Stimulated activated naive CD4-positive, alpha-beta T cell treated with Interleukin-2 at 50 U/mL for 16 hours (primary cell): ENCODE results near the gene SGF29.
"Not testable (repeated sequence)": the region's sequence is repeated elsewhere in the genome, so short reads cannot be mapped to it uniquely, and the experiment has no call there.

ENCODE experiments used
- DNase-seq: peaks from one replicate; lab custom pipeline; 2025; lab: John Stamatoyannopoulos, UW

SGF29 gene

DNA sequence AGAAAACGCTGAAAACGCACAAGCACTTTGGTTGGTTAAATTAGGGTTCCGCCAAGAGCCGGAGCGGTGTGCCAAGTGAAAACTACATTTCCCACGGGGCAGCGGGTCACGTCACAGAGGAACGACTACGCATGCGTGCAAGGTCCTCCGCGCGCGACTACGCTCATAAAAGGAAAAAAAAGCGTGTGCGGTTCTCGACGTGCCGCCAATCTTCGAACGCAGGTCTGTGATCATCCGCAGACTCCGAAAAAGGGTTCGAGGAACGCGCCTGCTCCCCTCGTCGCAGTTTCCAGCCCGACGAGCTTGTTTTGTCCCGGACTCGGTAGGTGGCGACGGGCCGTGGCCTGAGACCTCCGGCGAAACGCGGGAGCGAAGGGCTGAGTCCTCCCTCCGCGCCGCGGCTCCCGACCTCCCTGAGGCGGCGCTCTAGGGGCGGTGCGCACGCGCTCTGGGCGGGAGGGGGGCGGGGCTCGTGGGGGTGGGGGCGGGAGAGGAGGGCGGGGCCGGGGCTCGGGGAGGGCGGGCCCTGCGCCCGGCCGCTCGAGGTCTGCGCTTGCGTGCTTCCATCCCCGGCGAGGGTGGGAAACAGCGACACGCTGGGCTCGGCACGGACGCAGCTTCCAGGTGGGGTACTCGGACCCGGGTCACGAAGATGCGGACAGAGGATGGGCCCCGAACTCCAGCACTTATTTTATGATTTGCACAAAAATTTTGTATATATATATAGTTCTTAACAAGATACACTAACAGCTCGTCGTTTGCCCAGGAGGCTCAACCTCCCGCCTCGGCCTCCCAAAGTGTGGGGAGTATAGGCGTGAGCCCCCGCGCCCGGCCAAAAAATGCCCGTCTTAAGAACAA lies at the start of gene SGF29:
TSS of gene SGF29 (plus strand) at position 145 of the 858 bp plus-strand sequence. CDS start 27,150 bp downstream, outside the sequence.
- peak; percentile 89 for DNase-seq

DNA sequence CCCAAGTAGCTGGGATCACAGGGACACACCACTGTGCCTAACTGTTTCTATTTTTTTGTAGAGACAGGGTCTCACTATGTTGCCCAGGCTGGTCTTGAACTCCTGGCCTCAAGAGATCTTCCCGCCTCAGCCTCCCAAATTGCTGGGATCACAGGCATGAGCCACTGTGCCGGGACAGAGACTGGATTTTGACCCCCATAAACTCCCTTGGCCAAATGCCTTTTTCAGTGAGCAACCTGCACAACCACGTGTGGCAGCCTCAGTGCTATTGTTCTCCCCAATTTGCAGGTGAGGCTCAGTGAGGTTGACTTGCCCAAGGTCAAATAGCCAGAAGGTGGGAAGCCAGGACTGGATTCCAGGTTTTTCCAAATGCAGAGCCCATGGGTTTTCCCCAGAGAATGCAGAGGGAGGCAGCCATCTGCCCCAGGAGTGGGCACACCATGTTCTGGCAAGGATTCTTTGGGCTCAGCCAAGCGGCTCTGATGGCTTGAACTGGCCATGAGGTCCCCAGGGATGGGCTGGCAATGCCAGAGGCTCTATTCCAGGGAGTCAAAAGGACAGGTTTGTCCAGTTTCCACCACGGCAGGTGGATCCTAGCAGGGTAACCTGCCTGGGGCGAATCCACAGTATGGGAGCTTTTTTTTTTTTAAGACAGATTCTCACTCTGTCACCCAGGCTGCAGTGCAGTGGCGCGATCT lies 48.9 kb upstream of the SGF29 start:
- DNase-seq, result no peak

DNA sequence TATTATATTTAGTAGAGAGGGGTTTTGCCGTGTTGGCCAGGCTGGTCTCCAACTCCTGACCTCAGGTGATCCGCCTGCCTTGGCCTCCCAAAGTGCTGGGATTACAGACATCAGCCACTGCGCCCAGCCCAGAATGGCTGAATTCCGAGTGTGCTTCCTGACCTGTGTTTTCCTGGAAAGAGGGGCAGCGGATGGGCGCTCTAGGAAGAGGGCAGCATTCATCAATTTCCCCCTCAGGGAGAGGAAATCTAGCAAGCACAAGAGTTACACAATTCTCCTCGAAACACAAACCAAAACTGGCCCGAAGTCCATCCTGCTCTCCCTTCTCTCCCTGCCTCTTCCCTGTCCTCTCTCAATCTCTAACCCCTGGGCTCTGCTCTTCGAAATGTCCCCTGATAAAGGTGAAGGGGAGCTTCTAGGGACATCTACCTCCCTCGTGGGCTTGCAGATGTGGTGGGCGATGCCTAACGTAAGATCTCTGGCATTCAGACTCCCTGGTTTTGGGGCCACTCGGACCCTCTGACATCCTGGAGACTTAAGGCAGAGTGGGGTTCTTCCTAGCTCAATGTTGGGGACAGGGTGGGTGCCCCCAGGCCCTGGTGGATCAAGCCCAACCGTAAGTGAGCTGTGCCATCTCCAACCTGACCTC lies 48.1 kb upstream of the SGF29 start:
- no peak for DNase-seq

DNA sequence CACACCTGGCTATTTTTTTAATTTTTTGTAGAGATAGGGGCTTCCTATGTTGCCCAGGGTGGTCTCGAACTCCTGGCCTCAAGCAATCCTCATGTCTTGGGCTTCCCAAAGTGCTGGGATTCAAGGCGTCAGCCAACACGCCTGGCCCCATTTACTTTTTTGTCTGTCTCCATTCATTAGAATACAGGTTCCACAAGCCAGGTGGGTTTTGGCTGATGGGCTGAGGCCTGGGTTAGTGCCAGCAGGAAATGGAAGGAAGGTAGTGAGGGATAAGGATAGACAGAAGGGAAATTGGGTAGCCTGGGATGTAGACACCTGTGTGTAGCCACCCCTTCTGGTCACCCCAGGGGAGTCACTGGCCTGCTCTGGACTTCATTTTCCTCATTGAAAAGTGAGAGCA lies 42.7 kb upstream of the SGF29 start:
- no peak for DNase-seq

DNA sequence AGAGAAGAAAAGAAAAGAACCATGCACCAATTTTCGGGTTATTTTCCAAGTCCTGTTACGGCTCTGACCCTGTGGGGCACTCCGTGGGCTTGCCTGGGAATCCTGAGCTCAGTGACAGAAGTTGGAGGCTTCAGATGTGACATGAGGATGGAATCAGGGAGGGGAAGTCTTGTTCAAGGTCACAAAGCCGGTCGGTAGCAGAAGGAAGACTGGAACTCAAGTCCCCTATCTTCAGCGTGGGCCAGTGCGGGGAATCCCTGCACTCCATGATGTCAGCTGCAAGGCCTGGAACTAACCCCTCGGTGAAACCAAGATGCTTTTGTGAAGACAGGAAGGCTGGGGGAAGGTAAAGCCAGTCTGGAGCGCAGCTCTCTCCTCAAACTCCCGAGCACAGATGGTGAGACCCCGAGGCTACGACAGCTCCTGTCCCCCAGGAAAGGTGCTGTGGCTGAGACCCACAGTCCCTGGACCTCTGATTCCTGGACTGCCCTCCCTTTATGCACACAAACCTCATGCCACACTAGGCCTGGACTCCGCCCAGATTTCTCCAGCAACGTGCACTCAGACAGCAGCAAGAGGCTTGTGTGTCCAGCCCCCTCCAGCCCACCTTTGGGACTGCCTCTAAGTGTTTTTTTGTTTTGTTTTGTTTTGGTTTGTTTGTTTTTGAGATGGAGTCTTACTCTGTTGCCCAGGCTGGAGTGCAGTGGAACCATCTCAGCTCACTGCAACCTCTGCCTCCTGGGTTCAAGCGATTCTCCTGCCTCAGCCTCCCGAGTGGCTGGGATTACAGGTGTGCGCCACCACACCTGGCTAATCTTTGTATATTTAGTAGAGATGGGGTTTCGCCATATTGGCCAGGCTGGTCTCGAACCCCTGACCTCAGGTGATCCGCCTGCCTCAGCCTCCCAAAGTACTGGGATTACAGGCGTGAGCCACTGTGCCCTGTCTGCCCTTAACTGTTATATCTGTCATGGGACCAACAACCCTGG lies 41.6 kb upstream of the SGF29 start:
- no peak for DNase-seq

DNA sequence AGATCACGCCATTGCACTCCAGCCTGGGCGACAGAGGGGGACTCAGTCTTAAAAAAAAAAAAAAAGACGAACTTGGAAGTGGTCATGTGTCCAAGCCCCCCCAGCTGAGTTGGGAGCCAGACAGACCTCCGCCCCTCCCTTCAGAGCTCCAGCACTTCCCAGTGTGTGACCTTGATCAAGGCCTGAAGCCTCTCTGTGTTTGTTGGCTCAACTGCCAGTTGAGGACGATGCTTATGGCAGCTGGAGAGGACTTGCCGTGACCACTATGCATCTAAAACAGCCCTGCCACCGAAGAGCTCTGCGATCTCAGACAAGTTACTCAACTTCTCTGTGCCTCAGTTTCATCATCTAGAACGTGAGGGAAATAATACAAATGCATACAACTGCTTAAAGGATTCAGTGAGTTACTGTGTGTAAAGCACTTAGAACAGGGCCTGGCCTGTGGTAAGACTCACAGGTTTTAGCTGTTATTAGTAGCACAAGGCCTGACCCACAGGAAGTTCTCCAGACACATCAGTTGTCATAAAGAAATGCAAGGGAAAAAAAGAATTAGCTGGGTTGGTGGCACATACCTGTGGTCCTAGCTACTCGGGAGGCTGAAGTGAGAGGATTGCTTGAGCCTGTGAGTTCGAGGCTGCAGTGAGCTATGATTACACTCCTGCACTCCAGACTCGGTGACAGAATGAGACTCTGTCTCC lies 40.1 kb upstream of the SGF29 start:
- DNase-seq, result no peak

DNA sequence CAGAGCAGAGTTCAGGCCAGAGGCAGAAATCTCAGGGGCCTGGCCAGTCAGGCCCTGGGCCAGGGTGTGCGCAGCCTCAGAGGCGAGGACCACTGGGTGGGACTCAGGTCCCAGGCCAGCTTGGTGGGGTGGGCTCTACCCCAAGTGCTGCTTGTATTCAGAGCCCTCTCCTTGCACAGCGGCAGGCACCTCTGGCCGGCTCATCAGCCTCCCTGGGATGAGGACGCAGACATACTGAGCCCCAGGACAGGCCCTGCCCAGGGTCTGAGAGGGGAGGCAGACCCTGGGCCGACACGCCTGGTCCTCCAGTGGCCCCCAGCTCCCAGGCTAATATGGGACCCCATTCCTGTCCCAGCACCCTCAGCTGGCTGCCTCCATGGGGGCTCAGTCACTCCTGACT lies 39.5 kb upstream of the SGF29 start:
- no peak for DNase-seq

DNA sequence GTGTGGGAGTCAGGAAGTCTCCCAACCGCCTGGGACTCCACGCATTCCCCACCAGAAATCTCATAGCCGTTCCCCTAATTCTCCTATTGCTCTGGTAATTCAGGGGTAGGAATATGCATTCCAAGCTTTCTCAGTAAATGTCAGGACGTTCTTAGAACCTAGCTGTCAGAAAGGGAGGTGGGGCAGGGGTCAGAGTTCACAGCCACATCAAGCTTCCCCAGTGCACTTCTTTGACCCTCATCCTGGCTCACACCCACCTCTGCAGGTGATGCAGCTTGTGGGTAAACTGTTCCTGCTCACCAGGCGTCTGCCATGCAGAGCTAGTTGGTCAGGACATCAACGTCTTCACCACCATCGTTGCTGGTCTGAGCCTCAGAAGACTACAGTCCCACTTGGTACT lies 33.0 kb upstream of the SGF29 start:
- DNase-seq, result no peak

DNA sequence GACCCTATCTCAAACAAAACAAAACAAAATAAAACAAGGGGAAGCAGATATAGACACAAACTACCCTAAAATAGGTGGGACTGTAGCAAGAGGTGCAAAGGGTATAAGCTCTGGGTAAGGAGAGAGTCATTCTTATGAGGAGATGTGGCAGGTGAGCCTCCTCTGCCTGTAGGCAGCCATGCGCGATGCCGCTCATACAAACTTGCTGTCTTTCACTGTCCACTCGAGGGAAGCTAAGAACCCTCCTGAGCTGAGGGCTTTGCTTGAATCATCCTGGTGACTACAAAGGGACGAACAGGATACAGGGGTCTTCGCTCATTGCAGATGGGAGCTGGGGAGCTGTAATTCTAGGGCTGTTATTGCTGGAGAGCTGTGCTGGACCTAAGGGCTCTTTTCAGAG lies 32.3 kb upstream of the SGF29 start:
- no peak for DNase-seq

DNA sequence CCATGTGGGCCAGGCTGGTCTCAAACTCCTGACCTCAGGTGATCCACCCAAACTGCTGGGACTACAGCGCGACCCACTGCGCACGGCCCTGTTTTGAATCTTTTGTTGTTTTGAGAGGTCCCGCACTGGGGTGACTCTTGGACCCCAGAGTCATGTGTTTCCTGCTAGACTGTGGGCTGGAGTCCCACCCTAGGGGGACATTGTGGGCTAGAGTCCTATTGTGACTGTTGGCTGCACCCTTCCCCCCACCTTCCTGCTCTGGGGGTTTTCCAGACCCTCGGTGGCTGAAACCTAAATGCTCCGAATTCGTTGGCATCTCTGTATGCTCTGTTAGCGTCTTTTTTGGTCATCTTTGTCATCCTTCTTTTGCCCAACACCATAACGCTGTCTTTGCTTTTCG lies 30.9 kb upstream of the SGF29 start:
- no peak for DNase-seq

DNA sequence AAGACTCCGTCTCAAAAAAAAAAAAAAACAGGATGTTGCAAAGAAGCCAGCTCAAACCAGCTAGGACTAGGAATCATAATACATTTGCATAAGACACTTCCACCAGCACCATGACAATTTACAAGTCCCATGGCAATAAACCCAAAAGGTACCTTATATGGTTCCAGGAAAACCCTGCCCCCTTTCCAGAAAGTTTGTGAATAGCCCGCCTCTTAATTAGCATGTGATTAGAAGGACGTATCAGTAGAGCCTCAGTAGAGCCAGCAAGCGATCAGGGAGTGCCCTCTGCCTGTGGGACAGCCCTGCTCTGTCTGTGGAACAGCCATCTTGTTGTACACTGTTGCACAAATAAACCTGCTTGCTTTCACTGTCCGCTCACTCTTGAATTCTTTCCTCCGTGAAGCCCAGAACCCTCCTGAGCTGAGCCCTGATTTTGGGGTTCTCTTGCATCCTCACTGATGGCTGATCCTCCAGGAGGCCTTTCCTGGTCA lies 29.0 kb upstream of the SGF29 start:
- DNase-seq, result no peak

DNA sequence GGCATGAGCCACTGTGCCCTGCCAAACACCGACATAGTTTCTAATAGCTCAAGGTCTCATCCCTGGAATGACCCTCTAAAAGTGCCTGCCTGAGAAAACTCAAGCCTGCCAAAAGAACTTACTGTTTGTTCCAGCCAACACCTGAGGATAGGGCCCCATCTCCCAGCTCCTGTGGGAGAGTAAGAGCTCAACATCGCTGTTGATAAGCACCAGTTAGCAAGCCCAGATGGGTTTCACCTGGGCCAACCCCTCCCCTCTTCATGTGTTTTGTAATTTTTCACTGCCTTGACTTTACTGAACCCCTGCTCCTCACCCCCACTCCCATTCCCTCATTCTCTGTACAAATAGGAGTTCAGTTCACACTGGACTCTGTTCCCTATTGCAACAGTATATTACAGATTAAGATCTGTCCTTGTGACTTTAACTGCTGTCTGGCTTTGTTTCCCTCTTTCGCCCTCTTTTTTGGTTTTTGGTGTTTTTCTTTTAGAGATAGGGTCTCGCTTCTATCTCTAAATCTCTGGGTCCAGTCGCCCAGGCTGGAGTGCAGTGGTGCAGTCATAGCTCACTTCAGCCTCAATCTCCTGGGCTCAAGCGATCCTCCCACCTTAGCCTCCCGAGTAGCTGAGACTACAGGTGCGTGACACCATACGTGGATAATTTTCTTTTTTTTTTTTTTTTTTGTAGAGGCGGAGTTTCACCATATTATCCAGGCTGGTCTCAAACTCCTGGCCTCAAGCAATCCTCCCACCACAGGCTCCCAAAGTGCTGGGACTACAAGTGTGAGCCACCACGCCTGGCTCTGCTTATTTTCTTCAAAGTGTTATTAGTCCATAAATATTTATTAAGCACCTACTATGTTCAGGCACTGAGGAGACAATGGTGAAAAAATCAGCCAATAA lies 27.3 kb upstream of the SGF29 start:
- DNase-seq, result no peak

DNA sequence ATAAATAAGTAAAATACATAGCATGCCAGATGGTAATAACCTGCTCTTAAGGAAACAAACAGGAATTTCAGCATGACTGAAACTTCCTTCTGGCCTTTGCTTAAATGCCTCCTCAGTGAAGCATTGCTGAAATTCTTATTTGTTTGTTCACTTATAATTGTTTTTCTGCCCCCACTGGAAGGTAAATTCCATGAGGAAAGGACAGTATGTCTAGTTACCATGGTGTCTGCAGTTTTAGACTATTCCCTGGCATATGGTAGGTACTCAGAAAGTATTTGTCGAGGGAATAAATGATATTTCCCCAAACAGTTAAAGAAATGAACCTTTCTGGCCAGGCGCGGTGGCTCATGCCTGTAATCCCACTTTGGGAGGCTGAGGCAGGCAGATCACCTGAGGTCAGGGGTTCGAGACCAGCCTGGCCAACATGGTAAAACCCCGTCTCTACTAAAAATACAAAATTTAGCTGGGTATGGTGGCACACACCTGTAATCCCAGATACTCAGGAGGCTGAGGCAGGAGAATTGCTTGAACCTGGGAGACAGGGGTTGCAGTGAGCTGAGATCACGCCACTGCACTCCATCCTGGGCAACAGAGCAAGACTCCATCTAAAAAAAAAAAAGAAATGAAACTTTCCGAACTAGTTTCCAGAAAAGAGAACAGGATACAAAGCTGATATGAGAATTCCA lies 26.5 kb upstream of the SGF29 start:
- not testable (repeated sequence) for DNase-seq

DNA sequence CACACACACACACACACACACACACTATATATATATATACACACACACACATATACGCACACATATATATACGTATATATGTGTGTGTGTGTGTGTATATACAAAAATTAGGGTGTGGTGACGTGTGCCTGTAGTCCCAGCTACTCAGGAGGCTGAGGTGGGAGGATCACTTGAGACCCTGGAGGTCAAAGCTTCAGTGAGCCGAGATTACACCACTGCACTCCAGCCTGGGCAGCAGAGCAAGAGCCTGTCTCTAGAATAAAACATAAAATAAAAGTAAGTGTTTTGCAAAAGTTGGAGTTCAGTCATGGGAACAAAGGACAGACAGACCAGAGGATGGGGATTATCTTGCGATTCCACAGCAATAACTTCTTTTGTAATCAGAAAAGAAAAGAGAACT lies 25.7 kb upstream of the SGF29 start:
- no peak for DNase-seq

DNA sequence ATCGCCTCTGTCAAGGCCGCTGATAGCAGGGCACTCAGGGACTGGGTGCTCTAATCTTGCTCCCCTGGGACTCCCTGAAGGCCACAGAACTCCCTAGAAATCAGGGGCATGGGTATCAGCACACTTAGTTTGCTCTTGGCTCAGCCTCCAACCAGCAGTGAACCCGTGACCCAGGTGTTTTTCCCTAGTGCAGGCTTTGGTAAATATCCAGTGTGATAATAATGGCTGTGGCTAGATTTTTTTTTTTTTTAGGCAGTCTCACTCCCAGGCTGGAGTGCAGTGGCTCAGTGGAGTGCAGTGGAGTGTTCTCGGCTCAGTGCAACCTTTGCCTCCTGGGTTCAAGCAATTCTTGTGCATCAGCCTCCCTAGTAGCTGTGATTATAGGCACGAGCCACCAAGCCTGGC lies 25.3 kb upstream of the SGF29 start:
- DNase-seq, result no peak

DNA sequence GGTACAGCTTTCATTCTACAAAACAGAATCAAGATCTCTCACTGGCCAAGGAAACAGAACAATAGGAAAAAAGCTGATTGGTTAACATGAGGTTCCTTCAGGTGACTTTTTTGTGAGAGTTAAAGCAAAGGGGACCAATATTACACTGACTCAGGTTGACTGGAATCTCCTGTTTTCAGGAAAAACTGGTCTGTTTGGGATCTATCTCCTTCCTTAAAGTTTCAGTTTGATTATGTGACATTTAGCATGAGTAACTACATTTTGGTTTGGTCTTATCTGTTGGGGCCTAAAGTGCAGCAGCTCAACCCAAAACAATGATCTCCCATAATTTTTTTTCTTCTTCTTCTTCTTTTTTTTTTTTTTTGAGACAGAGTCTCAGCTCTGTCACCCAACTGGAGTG lies 24.6 kb upstream of the SGF29 start:
- no peak for DNase-seq

DNA sequence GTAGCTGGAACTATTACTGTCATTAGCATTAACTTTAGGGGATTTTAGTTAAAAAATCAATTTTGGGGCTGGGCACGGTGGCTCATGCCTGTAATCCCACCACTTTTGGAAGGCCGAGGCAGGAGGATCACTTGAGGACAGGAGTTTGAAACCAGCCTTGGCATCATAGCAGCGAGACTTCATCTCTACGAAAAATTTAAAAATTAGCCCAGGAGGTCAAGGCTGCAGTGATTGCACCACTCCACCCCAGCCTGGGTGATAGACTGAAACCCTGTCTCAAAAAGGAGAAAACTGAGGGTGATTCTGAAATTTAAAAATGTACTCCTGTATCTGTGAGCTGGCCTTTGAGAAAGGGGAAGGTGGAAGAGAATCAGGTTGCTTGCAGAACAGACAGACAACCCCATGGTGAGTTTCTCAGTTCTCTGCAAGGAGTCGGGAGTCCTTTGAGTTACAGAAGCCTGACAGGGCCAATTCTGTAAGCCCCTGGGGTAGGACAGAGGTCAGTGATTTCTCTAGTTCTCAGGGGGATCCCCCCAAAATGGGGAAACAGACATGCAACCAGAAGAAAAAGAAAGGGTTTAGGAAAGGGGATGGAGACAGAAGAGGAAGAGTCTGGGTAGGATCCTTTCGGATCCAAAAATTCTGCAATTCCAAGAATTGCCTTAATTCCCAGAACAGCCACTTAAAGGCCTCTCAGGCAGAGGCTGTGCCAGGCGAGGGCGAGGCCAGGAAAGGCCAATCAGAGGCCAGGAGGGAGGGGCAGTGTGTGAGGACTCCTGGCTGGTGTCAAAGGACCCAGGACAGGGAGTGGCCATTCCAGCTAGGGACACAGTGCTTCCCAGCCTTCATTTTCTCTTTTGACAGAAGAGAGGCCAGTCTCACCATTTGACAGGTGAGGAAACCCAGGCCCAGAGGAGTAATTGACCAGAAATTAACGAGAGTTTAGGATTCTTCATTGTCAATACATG lies 21.7 kb upstream of the SGF29 start:
- no peak for DNase-seq
